Measurements from ENCODE around the gene RBM18.

RBM18 gene

DNA sequence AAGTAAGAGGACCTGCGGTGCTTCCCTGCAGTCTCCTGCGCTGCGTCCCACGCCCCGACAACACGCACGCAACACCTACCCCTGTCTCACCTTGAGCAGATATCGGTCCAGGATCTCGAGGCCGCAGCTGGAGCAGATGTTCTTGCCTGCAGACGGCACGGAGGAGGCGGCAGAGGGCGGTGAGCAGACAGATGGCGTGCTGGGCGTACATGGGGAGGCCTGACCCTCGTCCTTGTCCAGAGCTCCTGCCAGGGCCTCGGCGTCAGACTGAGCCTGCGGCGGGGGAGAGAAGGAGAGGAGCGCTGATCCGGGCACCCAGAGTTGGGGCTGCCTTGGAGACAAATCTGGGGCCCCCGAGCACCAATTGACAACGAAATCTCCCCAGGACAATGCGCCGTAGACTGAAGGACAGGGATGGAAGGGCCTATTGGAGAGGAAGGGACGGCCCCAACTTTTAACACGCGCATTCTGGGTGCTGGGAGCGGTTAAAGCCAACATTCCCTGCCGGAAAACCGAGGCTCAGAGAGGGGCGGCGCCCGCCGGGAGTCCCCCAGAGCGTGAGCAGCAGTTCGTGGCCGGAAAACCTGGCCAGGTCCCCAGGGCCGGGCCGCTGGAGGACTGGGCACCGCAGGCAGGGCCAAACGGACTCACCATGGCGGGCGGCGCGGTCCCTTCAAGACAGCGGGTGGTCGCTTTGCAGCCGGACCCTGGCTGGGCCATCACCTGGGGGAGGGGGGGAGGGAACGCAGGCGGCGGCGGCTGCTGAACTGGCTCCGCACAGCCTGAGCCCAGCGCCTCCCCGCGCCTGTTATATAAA lies 37.7 kb downstream of the RBM18 start:
- TF ChIP-seq, protein P1, sequence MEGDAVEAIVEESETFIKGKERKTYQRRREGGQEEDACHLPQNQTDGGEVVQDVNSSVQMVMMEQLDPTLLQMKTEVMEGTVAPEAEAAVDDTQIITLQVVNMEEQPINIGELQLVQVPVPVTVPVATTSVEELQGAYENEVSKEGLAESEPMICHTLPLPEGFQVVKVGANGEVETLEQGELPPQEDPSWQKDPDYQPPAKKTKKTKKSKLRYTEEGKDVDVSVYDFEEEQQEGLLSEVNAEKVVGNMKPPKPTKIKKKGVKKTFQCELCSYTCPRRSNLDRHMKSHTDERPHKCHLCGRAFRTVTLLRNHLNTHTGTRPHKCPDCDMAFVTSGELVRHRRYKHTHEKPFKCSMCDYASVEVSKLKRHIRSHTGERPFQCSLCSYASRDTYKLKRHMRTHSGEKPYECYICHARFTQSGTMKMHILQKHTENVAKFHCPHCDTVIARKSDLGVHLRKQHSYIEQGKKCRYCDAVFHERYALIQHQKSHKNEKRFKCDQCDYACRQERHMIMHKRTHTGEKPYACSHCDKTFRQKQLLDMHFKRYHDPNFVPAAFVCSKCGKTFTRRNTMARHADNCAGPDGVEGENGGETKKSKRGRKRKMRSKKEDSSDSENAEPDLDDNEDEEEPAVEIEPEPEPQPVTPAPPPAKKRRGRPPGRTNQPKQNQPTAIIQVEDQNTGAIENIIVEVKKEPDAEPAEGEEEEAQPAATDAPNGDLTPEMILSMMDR (conservative IDR thresholded peaks at IDR 0.05), result no peak
- H3K27ac ChIP-seq, result no peak overlapping the region

DNA sequence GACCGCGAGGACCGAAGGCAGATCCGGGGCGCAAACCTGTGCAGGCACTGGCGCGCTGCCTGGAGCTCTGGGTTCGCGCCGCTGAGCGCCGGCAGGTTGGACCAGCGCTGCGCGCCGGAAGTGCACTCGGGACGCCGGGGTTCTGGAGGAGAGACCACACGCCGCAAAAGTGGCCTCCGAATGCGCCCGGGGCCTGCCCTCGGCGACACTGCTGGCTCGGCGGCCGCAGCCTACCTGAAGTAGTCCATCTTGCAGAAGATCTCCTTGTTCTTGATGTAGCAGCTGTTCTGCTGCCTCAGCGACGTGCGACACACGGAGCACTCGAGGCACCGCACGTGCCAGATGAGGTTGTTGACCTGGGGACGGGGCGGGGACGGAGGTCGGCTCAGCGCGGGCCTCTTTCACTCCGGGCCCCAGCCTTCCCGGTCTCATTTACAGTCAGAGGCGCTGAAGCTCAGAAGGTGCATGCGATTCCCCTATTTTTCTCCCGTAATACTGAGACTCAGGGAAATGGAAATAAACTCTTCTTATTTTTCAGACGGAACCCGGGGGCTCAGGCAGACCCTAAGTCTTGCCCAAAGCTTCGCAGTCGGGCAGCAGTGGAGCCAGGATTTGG lies 38.4 kb downstream of the RBM18 start:
- TF ChIP-seq, protein P1 (conservative IDR thresholded peaks at IDR 0.05), result no peak
- H3K27ac ChIP-seq, result no peak overlapping the region

DNA sequence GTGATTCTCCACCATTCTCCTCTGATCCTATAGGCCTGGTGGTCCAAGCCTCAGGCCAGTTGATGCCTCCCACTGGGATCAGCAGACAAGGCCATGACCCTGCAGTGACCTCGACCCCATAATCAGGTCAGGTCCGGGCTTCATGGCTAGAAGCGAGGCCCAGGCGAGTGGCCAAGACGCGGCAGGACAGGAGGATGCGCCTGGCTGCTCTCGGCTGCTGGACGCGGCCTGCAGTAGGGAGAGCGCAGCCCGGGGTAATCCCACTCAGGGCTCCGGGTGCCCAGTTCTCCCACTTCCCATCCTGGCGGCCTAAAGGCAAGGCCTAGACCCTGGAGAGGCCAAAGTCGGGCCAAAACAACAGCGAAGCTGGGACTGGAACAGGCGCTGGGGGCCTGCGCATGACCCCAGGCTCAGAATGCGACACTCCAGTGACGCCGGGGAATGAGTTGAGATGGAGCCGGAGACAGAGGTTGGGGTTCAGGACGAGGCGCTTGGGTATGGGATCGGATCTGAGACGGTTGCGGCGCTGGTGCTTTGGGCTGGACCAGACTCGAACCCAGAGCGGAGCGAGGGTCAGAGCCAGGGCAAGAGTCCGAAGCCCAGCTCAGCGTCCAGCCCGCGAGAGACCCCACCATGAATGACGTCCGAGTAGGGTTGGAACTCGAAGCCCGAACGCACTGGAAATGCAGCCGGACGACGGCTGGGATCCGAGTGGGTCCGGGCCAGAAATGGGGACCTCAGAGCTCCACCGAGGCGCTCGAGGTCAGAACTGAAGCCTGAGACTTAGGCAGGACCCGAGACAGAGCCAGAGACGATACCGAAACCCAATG lies 39.1 kb downstream of the RBM18 start:
- TF ChIP-seq, protein P1 (conservative IDR thresholded peaks at IDR 0.05), result no peak
- H3K27ac ChIP-seq, result no peak overlapping the region

DNA sequence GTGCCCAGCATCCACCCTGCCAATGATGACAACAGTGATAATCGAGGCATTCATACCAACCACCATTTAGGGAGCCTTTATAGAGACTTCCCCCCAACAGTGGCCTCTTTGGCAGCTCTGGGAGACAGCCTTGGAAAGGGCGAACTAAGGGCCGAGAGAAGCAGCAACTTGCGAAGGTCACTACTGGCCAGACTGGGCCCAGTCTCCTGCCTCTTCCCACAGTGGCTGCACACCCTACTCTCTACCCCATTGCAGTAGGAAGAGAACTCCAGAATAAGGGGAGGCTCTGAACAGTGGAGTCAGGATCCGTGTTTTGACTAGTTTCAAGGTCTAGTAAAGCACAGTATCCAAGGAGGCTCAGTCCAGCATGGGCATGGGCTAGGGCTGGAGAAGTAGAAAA lies 41.2 kb downstream of the RBM18 start:
- H3K27ac ChIP-seq, result no peak overlapping the region
- TF ChIP-seq, protein P1 (conservative IDR thresholded peaks at IDR 0.05), result no peak

DNA sequence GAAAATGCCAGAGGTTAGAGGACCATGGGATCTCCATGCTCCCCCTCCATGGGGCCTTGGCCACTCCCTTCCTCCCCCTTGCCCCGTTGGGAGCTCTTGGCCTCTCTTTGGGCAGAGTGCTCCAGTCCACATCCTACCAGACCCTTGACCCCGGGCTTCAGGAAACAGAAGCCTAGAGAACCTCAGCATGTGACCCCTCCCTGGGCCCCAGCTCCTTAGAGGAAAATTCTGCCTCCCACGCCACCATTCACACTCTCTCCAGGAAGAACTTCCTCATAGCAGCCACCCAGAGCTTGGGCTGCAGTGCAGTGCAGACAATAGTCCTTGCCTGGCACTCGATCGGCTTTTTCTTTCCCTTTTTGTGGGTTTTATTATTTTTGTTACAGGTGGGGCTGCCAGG lies 41.8 kb downstream of the RBM18 start:
- TF ChIP-seq, protein P1 (conservative IDR thresholded peaks at IDR 0.05), result no peak
- no peak overlapping the region for H3K27ac ChIP-seq

DNA sequence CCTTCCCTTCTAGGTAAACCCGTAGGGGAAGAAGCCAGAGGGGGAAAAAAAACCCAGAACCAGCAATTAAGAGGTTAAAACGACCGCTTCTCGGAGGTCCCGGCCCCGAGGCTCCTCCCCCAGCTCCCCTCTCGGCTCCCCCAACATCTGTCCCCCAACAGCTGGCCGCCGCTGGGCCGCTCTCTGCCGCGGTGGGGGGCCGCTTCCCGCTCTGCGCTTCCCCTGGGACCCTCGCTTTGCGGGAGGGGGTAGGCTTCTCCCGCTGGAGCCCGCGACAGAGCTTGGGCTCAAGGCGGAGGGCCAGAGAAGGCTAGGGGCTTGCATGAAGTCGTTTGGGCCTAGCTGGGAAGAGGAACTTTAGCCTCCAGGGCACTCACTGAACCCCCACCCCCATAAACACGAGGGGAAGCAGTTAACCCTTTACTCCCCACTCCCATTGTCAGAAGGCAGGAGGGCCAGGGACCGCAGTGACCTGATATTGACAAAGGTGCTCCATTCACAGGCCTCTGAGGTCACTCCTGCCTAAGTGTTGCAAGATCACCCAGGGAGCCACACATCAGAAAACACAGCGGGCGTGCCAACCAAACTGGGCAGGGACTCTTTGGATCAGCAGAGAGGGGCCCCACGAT lies 43.3 kb downstream of the RBM18 start:
- no peak overlapping the region for H3K27ac ChIP-seq
- TF ChIP-seq, protein P1 (conservative IDR thresholded peaks at IDR 0.05), result no peak
